HTERT RPE-1 (cell line): ENCODE measurements around the gene VIPR2.

ENCODE experiments used
- in situ Hi-C: fragments of 300-500 bp; cut with MboI; formaldehyde crosslinking; loops from 4 replicates; pipeline ENCODE4 v1.14.3; 2020; ENCODE audit warnings: low sequenced_read_pairs

The VIPR2 gene

GRCh38 chr7:159028508-159029401, 115.9 kb downstream of the VIPR2 start:
- in situ Hi-C loops: no loop called here

GRCh38 chr7:159027789-159028507, 116.7 kb downstream of the VIPR2 start:
- in situ Hi-C loops: no loop called here

- in situ Hi-C loops: no loop called here
Observed at GRCh38 chr7:159027056-159027788, 117.4 kb downstream of the VIPR2 start.

- in situ Hi-C loops: no loop called here
Observed at GRCh38 chr7:159026271-159027055, 118.2 kb downstream of the VIPR2 start.

GRCh38 chr7:159025161-159025779, 119.4 kb downstream of the VIPR2 start:
- in situ Hi-C loops: no loop called here

DNA sequence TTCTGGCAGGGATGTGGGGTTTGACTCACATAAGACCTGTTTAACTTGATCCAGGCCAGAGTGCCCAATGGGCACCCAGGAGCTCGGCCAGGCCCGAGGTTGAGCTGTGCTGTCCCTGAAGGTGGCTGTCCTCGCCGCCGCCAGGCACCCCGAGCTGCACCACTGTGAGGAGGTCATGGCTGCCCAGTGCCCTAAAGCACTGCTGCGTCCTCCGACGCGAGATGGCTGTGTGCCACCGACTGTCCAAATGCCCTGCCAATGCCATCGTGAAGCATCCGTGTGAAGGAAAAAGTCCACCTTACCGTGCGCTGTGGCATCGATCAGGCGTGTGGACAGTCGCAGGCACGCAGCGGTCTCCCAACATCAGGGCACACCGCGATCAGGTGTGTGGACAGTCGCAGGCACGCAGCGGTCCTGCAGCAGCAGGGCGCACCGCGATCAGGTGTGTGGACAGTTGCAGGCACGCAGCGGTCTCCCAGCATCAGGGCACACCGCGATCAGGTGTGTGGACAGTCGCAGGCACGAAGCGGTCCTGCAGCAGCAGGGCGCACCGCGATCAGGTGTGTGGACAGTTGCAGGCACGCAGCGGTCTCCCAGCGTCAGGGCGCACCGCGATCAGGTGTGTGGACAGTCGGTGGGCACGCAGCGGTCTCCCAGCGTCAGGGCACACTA, 120.3 kb downstream of the VIPR2 start:
- in situ Hi-C loops: no loop called here

DNA sequence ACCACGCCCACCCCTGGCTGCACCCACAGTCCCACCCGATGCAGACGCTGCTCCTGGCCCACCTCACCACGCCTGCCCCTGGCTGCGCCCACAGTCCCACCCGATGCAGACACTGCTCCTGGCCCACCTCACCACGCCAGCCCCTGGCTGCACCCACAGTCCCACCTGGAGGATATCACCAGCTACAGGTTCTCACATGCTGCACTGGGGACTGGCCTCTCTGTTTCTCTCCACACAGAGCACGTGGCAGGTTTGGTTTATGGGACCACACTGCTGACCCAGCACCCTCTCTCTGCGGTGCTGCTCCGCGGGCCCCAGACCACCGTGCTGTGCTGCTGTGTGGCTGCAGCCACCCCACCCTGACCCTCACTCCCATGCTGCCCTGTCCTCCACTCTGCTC, 120.9 kb downstream of the VIPR2 start:
- in situ Hi-C loops: no loop called here

- in situ Hi-C loops: no loop called here
Observed at GRCh38 chr7:159023206-159023605, 121.5 kb downstream of the VIPR2 start.

GRCh38 chr7:159022238-159022993, 122.3 kb downstream of the VIPR2 start:
- in situ Hi-C loops: no loop called here

DNA sequence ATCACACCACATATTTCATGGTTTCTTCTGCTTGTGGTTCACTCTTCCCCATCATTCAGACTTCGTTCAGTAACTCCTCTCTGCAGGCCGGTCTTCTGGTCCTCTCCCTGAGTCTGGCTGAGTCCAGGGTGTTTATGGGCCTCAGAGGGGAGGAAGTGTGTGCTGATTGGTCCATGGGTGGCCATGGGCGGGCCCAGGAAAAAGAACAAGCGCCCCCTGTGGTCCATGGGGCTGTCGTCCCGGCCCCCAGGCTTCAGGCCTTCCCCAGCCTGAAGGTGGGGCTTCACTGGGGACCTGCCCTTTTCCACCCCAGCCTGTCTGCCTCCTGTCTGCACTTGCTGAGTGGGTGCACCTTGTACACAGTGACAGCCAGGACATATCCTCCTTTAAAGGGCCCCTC, 123.7 kb downstream of the VIPR2 start:
- in situ Hi-C loops: no loop called here

DNA sequence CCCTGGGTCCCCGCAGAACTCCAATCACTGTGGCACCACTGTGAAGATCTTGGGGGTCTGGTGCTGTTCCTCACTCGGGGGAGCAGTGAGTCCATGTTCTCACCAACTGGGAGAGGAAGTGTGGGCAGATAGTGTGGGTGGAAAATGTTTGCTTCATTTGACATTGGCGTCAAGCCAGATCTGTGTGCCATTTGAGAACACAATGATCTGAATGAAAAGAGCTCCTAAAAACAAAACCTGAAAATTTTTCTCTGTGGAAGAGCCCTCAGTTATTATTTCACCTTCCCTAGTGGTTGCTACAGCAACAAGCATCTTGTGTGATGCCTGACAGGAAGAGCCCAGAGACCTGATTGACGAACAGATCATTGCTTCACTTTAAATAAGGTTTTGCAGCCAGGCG, 125.6 kb downstream of the VIPR2 start:
- in situ Hi-C loops: no loop called here

DNA sequence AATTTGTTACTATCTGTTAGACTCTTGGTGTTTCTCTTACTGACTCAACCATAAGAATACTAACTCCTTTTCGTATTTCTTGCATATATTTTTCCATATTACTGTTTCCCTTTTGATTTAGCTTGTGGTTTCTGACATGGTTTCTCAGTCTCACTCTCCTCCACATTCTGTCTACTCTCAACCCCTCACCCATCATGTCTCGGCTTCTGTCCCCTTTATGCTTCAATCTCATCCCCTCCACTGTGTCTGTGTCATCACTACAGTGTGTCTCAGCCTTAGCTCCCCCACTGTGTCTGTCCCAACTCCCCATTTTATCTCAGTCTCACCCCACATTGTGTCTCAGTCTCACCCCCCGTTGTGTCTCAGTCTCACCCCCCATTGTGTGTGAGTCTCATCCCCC, 126.9 kb downstream of the VIPR2 start:
- in situ Hi-C loops: no loop called here

GRCh38 chr7:159017210-159017609, 127.5 kb downstream of the VIPR2 start:
- in situ Hi-C loops: no loop called here

GRCh38 chr7:159016591-159016990, 128.1 kb downstream of the VIPR2 start:
- in situ Hi-C loops: no loop called here

GRCh38 chr7:159015454-159016410, 128.9 kb downstream of the VIPR2 start:
- in situ Hi-C loops: no loop called here

DNA sequence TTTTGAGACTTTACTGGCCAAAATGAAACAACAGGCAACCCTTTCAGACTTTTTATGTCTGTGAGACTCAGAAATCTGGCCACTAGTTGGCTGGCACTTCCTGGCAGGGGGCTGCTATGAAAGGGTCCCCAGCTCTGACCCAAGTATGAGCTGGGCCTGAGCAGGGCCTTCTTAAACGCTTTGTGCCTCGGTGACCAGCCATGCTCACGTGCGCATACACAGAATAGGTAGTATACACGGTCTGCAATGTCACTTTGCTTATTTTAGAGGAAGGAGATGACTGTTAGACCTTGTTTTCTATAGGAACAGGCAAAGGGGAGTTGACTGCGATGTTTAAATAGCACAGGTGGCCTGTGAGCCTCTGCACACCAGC, 129.6 kb downstream of the VIPR2 start:
- in situ Hi-C loops: no loop called here

DNA sequence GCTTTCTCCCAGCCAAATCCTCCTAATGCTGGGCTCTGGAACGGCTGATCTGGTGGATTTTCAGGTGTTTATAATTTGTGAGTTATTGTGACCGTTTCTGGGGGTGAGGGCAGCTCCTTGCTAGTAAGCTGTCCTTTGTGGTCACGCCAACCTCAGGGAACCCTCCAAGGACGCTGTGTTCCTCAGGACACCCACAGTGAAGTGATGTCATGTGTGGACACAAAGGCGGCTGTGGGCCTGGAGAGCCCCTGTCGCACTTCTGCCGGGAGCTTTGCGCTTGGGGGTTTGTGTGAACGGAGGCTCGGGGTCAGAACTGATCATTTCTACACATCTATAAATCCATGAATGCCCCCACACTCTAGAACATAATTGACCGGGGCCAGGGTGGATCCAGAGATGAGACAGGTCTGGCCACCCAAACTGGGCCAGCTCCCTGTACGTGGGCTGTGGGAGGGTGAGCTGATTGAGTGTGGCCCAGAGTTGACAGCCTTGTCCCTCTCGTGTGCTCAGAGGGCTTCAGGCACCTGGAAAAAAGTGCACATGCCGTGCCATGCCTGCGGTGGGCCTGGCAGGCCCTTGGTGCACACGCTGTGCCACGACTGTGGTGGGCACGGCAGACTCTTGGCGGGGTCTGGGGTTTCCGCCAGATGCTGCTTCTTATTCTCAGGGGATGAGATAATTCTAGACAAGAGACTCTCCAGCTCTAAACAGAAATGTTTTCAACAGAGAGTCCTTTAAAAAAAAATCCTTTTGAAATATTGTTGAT, 130.2 kb downstream of the VIPR2 start:
- in situ Hi-C loops: no loop called here
